COR-L47 (cell line): Measurements from ENCODE around the gene NBL1.

Source experiments
- DNase-seq: peaks from one replicate; lab custom pipeline; 2025; lab: John Stamatoyannopoulos, UW

NBL1 gene

GRCh38 chr1:19670787-19671186 is 26.7 kb downstream of the NBL1 start:
- DNase-seq = no peak

- DNase-seq = no peak
Measured at GRCh38 chr1:19672237-19672636, 28.1 kb downstream of the NBL1 start.

GRCh38 chr1:19675797-19676196 is 31.7 kb downstream of the NBL1 start:
- no peak for DNase-seq

- no peak for DNase-seq
Measured at GRCh38 chr1:19676438-19676922, 32.4 kb downstream of the NBL1 start.

- peak; percentile 28 for DNase-seq
Measured at GRCh38 chr1:19678493-19678892, 34.4 kb downstream of the NBL1 start.

- no peak for DNase-seq
Measured at GRCh38 chr1:19678931-19679453, 34.9 kb downstream of the NBL1 start.

GRCh38 chr1:19679691-19680090 is 35.6 kb downstream of the NBL1 start:
- no peak for DNase-seq

- DNase-seq = no peak
Measured at GRCh38 chr1:19680644-19681043, 36.5 kb downstream of the NBL1 start.

- no peak for DNase-seq
Measured at GRCh38 chr1:19682257-19682656, 38.1 kb downstream of the NBL1 start.

- no peak for DNase-seq
Measured at GRCh38 chr1:19682901-19683300, 38.8 kb downstream of the NBL1 start.

GRCh38 chr1:19683351-19683750 is 39.2 kb downstream of the NBL1 start:
- no peak for DNase-seq

- no peak for DNase-seq
Measured at GRCh38 chr1:19684677-19685076, 40.6 kb downstream of the NBL1 start.

- DNase-seq = no peak
Measured at GRCh38 chr1:19685994-19686393, 41.9 kb downstream of the NBL1 start.

- no peak for DNase-seq
Measured at GRCh38 chr1:19687414-19687813, 43.3 kb downstream of the NBL1 start.

GRCh38 chr1:19688041-19688842 is 44.1 kb downstream of the NBL1 start:
- DNase-seq = no peak

GRCh38 chr1:19689085-19689757 is 45.1 kb downstream of the NBL1 start:
- peak; percentile 83 for DNase-seq

- DNase-seq = no peak
Measured at GRCh38 chr1:19689856-19690255, 45.7 kb downstream of the NBL1 start.

- DNase-seq = no peak
Measured at GRCh38 chr1:19690342-19690741, 46.2 kb downstream of the NBL1 start.

GRCh38 chr1:19694298-19694697 is 50.2 kb downstream of the NBL1 start:
- DNase-seq = no peak

GRCh38 chr1:19695772-19696171 is 51.7 kb downstream of the NBL1 start:
- DNase-seq = no peak

GRCh38 chr1:19696820-19697219 is 52.7 kb downstream of the NBL1 start:
- no peak for DNase-seq

GRCh38 chr1:19698181-19698580 is 54.1 kb downstream of the NBL1 start:
- no peak for DNase-seq

GRCh38 chr1:19700079-19700777 is 56.1 kb downstream of the NBL1 start:
- DNase-seq = no peak
